Muscle layer of duodenum (tissue), 2 donors: ENCODE data around the gene DAND5.
"Not testable (repeated sequence)": the region's sequence is repeated elsewhere in the genome, so short reads cannot be mapped to it uniquely, and the experiment has no call there.

ENCODE experiments used
- H3K27ac ChIP-seq: one replicate; pipeline ENCODE4 v1.7.0; 2013; ENCODE audit warnings: mild to moderate bottlenecking, low read length
- H3K27me3 ChIP-seq: one replicate; pipeline ENCODE4 v1.7.0; 2013; ENCODE audit warnings: low read depth, mild to moderate bottlenecking, control low read depth, low read length
- H3K36me3 ChIP-seq, 2 donors: one replicate each; pipeline ENCODE4 v1.7.0; 2013; ENCODE audit warnings: low read length in 2 of 2, control low read depth in 1 of 2, mild to moderate bottlenecking in 1 of 2; ENCODE audit not compliant: insufficient read depth in 2 of 2, control insufficient read depth in 1 of 2
- H3K4me1 ChIP-seq, 2 donors: one replicate each; pipeline ENCODE4 v1.7.0; 2013; ENCODE audit warnings: low read length in 2 of 2, mild to moderate bottlenecking in 2 of 2, control low read depth in 1 of 2, moderate library complexity in 1 of 2; ENCODE audit not compliant: insufficient read depth in 2 of 2, control insufficient read depth in 1 of 2
- H3K4me3 ChIP-seq, 2 donors: one replicate each; pipeline ENCODE4 v1.7.0; 2013; ENCODE audit warnings: low read length in 2 of 2, low read depth in 1 of 2, mild to moderate bottlenecking in 1 of 2
- H3K9me3 ChIP-seq, 2 donors: one replicate each; pipeline ENCODE4 v1.7.0; 2013; ENCODE audit warnings: low read length in 2 of 2, control low read depth in 1 of 2, mild to moderate bottlenecking in 1 of 2; ENCODE audit not compliant: control insufficient read depth in 1 of 2
- donor health status: healthy.

The DAND5 gene

GRCh38 chr19:12955575-12955974 lies 13.8 kb upstream of the DAND5 start:
- H3K27me3 ChIP-seq, H3K9me3 ChIP-seq, H3K27ac ChIP-seq: not testable (repeated sequence)
- peaks cover 0 to 30% of the 10 kb centered on the region in 2 donors for H3K4me1 ChIP-seq
- H3K36me3 ChIP-seq: peaks cover 9 to 36% of the 10 kb centered on the region in 2 donors
- peak overlapping the region in 1 of 2 donors; percentile 74 for H3K4me3 ChIP-seq

- H3K9me3 ChIP-seq: no peaks in the 10 kb centered on the region
- peaks cover 0 to 30% of the 10 kb centered on the region in 2 donors for H3K4me1 ChIP-seq
- H3K4me3 ChIP-seq: peak overlapping the region; percentile 74 to 94
- no peaks in the 10 kb centered on the region for H3K27me3 ChIP-seq
- peaks cover 9 to 31% of the 10 kb centered on the region in 2 donors for H3K36me3 ChIP-seq
- H3K27ac ChIP-seq: no peak overlapping the region
These were observed 13.4 kb upstream of the DAND5 start for GRCh38 chr19:12955996-12956395.

- Histone ChIP-seq H3K36me3 (peaks cover 9 to 24% of the 10 kb centered on the region in 2 donors), H3K27ac (peak within 1 kb of the TSS; percentile 51), H3K9me3 (no peaks in the 10 kb centered on the region), H3K4me3 (peak within 1 kb of the TSS; percentile 74 to 94), H3K27me3 (no peaks in the 10 kb centered on the region), H3K4me1 (peaks cover 0 to 30% of the 10 kb centered on the region in 2 donors)
These were observed 12.7 kb upstream of the DAND5 start, which contains the start of gene GADD45GIP1 for GRCh38 chr19:12956446-12957388. GADD45GIP1 (minus strand) TSS chr19:12957223; CDS start chr19:12957212, 11 bp downstream.

- H3K9me3 ChIP-seq, H3K27me3 ChIP-seq: not testable (repeated sequence)
- Histone ChIP-seq H3K36me3 (peaks cover 9 to 18% of the 10 kb centered on the region in 2 donors), H3K27ac (peak overlapping the region; percentile 51), H3K4me1 (peaks cover 0 to 28% of the 10 kb centered on the region in 2 donors), H3K4me3 (peak overlapping the region; percentile 74 to 94)
These were observed 11.9 kb upstream of the DAND5 start for GRCh38 chr19:12957389-12957952.

GRCh38 chr19:12959481-12959880 lies 9.9 kb upstream of the DAND5 start:
- Histone ChIP-seq H3K4me3 (no peak overlapping the region), H3K27me3 (no peaks in the 10 kb centered on the region), H3K4me1 (peaks cover 0 to 13% of the 10 kb centered on the region in 2 donors), H3K9me3 (no peaks in the 10 kb centered on the region), H3K27ac (no peak overlapping the region), H3K36me3 (peaks cover 3% of the 10 kb centered on the region in 2 donors)

- H3K36me3 ChIP-seq: no peaks in the 10 kb centered on the region
- no peaks in the 10 kb centered on the region for H3K27me3 ChIP-seq
- no peak overlapping the region for H3K27ac ChIP-seq
- peak overlapping the region; percentile 72 to 73 for H3K4me3 ChIP-seq
- H3K4me1 ChIP-seq: peaks cover 0 to 4% of the 10 kb centered on the region in 2 donors
- no peaks in the 10 kb centered on the region for H3K9me3 ChIP-seq
These were observed 4.2 kb upstream of the DAND5 start for GRCh38 chr19:12965017-12965811.

GRCh38 chr19:12965812-12966135 lies 3.6 kb upstream of the DAND5 start:
- Histone ChIP-seq H3K27ac (no peak overlapping the region), H3K36me3 (no peaks in the 10 kb centered on the region), H3K27me3 (no peaks in the 10 kb centered on the region), H3K9me3 (no peaks in the 10 kb centered on the region), H3K4me1 (peaks cover 0 to 4% of the 10 kb centered on the region in 2 donors), H3K4me3 (no peak overlapping the region)

GRCh38 chr19:12967907-12968306 lies 1.5 kb upstream of the DAND5 start:
- Histone ChIP-seq H3K36me3 (no peaks in the 10 kb centered on the region), H3K4me3 (no peak overlapping the region)

GRCh38 chr19:12970070-12970820 lies 869 bp downstream of the DAND5 start:
- Histone ChIP-seq H3K4me3 (no peak overlapping the region), H3K9me3 (no peaks in the 10 kb centered on the region), H3K27ac (no peak overlapping the region), H3K36me3 (no peaks in the 10 kb centered on the region), H3K4me1 (peaks cover 0 to 4% of the 10 kb centered on the region in 2 donors), H3K27me3 (no peaks in the 10 kb centered on the region)

More at GRCh38 chr19:12967907-12968306, 1.5 kb upstream of the DAND5 start:
- Histone ChIP-seq H3K27ac (no peak overlapping the region), H3K4me1 (peaks cover 0 to 4% of the 10 kb centered on the region in 2 donors), H3K9me3 (no peaks in the 10 kb centered on the region), H3K27me3 (no peaks in the 10 kb centered on the region)

- Histone ChIP-seq H3K4me3 (no peak overlapping the region), H3K27me3 (no peaks in the 10 kb centered on the region), H3K4me1 (no peaks in the 10 kb centered on the region), H3K36me3 (no peaks in the 10 kb centered on the region), H3K27ac (no peak overlapping the region), H3K9me3 (no peaks in the 10 kb centered on the region)
These were observed 3.9 kb downstream of the DAND5 start for GRCh38 chr19:12973236-12973635.
